SHP77 treated with DMSO at 0.1 percent for 48 hours (cell line): ENCODE measurements around the gene KLHL17.

Experiments
- DNase-seq: peaks from one replicate; lab custom pipeline; 2025; lab: John Stamatoyannopoulos, UW

KLHL17 gene

GRCh38 chr1:960363-961131 lies at the start of gene KLHL17:
Gene KLHL17 (plus strand): TSS chr1:960584. CDS start chr1:960694, 110 bp downstream.
- DNase-seq: peak; percentile 12

GRCh38 chr1:910881-911721 lies 49.3 kb upstream of the KLHL17 start:
- peak; percentile 36 for DNase-seq

- DNase-seq: no peak
These were observed 48.3 kb upstream of the KLHL17 start for GRCh38 chr1:911875-912739.

GRCh38 chr1:912740-913301 lies 47.6 kb upstream of the KLHL17 start:
- DNase-seq: no peak

- DNase-seq: no peak
These were observed 46.8 kb upstream of the KLHL17 start for GRCh38 chr1:913491-914130.

- DNase-seq: no peak
These were observed 46.1 kb upstream of the KLHL17 start for GRCh38 chr1:914131-914890.

GRCh38 chr1:914891-915280 lies 45.5 kb upstream of the KLHL17 start:
- DNase-seq: no peak

GRCh38 chr1:915295-916172 lies 44.9 kb upstream of the KLHL17 start:
- no peak for DNase-seq

GRCh38 chr1:916173-917075 lies 44.0 kb upstream of the KLHL17 start:
- no peak for DNase-seq

- DNase-seq: no peak
These were observed 43.3 kb upstream of the KLHL17 start for GRCh38 chr1:917076-917459.

- no peak for DNase-seq
These were observed 42.8 kb upstream of the KLHL17 start for GRCh38 chr1:917466-918091.

GRCh38 chr1:918353-918752 lies 42.0 kb upstream of the KLHL17 start:
- no peak for DNase-seq

GRCh38 chr1:918843-919242 lies 41.5 kb upstream of the KLHL17 start:
- DNase-seq: no peak

- no peak for DNase-seq
These were observed 41.0 kb upstream of the KLHL17 start for GRCh38 chr1:919271-919872.

- no peak for DNase-seq
These were observed 40.4 kb upstream of the KLHL17 start for GRCh38 chr1:920010-920409.

- no peak for DNase-seq
These were observed 39.9 kb upstream of the KLHL17 start for GRCh38 chr1:920521-920920.

- DNase-seq: peak; percentile 57
These were observed 39.2 kb upstream of the KLHL17 start for GRCh38 chr1:921011-921837.
